Fibroblast of skin of left quadriceps (primary cell): ENCODE measurements around the gene UGT2A1.

Experiments used
- DNase-seq, 2 experiments: peaks; one replicate each; pipeline ENCODE4 v3.0.0-alpha.2; 2013; ENCODE audit warnings: low read depth in 2 of 2

Gene UGT2A1

GRCh38 chr4:69589884-69590283 lies 63.2 kb downstream of the UGT2A1 start:
- DNase-seq, result no peak

DNA sequence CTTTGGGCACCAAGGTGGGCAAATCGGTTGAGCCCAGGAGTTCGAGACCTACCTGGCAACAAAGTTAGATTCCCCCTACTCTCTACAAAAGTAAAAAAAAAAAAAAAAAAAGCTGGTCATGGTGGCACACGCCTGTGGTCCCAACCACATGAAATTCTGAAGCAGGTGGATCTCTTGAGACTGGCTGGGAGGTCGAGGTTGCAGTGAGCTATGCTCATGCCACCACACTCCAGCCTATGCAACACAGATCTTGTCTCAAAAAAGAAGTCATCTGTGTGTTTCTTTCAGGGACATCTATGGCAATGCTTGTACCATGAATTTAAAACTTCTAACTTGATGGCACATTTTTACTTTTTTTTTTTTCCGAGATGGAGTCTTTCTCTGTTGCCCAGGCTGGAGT lies 68.9 kb downstream of the UGT2A1 start:
- no peak for DNase-seq

DNA sequence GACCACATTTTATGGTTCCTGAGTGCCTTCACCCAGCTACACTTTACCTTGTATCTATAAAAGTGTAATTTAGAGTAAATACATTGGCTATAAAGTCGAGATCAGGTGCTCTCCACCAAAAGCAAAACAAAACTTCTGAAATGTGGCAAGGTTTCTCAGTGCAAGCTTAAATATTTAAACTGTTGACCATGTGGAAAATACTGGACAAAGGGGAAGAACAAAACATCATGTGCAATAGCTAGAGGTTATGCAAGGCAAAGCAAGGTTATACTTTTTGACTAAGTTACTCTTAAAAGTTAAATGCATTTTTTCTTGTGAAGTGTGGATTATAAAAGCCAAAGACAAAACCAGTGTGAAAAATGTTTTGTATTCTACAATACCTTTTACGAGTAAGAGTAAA lies 69.5 kb downstream of the UGT2A1 start:
- DNase-seq, result no peak

DNA sequence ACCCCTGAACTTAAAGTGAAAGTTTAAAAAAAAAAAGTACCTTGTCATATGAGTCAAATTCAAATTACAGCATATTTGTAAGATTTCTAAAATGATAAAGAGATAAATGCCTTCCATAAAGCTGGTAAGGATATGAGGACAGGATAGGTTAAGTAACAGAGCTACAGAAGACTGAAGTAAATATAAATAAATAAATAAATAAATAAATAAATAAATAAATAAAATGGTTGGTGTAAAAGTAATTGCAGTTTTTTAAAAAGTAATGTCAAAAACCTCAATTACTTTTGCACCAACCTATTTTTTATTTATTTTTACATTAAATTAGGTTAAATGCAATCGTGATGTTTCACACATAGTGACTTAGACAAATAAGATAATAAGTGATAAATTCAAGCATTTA lies 75.8 kb downstream of the UGT2A1 start:
- no peak for DNase-seq

DNA sequence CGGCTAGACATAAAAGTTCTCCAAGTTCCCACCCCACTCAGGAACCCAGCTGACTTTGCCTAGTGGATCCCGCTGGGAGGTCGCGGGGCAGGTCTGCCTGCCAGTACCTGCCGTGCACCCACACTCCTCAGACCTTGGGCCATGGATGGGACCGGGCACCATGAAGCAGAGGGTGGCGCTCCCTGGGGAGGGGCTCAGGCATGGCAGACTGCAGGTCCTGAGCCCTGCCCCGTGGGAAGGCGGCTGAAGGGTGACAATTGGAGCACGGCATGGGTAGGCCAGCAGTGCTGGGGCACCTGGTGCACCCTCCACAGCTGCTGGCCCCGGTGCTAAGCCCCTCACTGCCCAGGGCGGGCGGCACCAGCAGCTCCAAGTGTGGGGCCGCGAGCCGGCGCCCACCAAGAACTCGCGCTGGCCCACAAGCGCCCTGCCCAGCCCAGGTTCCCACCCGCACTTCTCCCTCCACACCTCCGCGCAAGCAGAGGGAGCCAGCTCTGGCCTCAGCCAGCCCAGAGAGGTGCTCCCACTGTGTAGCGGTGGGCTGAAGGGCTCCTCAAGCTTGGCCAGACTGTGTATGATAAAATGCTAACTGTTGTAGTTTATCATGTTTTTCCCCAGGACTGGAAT lies 76.7 kb downstream of the UGT2A1 start:
- no peak for DNase-seq

DNA sequence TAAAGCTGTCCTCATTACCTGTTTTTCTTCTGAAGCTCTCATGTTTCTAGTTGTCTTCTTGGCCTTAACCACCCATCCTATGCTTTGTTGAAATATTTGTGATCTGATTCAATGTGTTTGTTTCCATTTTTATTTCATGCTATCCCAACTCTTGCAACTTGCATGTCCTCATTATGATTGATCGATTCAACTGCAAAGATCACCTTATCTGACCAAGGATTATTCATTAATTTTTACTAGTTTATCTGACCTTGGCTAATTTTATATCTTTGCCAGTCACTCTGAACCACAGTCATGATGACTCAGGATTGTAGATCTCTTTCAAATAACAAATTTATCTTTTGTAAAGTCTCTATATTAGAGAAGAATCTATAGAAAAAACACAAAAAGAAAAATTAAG lies 84.3 kb downstream of the UGT2A1 start:
- DNase-seq, result no peak

DNA sequence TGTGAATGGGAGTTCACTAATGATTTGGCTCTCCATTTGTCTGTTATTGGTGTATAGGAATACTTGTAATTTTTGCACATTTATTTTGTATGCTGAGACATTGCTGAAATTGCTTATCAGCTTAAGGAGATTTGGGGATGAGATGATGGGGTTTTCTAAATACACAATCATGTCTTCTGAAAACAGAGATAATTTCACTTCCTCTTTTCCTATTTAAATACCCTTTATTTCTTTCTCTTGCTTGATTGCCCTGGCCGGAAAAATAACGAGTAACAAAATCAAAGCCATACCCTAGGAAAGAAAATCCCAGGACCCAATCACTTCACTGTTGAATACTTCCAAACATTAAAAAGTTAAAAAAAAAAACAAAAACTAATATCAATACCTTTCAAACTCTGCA lies 89.6 kb downstream of the UGT2A1 start:
- no peak for DNase-seq

- DNase-seq, result no peak
Measured at GRCh38 chr4:69549651-69550050, 103.4 kb downstream of the UGT2A1 start.

- DNase-seq, result no peak
Measured at GRCh38 chr4:69546134-69546765, 106.8 kb downstream of the UGT2A1 start.
